IPS-20b (cell line): Measurements from ENCODE around the gene FAM219A.
"Not testable (repeated sequence)": the region's sequence is repeated elsewhere in the genome, so short reads cannot be mapped to it uniquely, and the experiment has no call there.

ENCODE experiments used
- H3K27ac ChIP-seq: one replicate; pipeline ENCODE4 v1.5.1; 2013; ENCODE audit warnings: low read length
- H3K27me3 ChIP-seq: 2 replicates; pipeline ENCODE4 v1.6.1; 2013; ENCODE audit warnings: mild to moderate bottlenecking, low read length, inconsistent platforms; ENCODE audit not compliant: insufficient read depth
- H3K36me3 ChIP-seq: 2 replicates; pipeline ENCODE4 v1.6.1; 2013; ENCODE audit warnings: low read depth, mild to moderate bottlenecking, inconsistent platforms, low read length, moderate library complexity; ENCODE audit not compliant: insufficient read depth
- H3K4me1 ChIP-seq: 2 replicates; pipeline ENCODE4 v1.6.1; 2013; ENCODE audit warnings: mild to moderate bottlenecking, control low read depth, inconsistent platforms, low read length, moderate library complexity; ENCODE audit not compliant: insufficient read depth
- H3K4me3 ChIP-seq: 2 replicates; pipeline ENCODE4 v1.5.1; 2013; ENCODE audit warnings: mild to moderate bottlenecking, low read length, inconsistent platforms
- H3K9ac ChIP-seq: 2 replicates; pipeline ENCODE4 v1.6.1; 2013; ENCODE audit warnings: low read depth, mild to moderate bottlenecking, inconsistent platforms, low read length, moderate library complexity
- H3K9me3 ChIP-seq: 2 replicates; pipeline ENCODE4 v1.6.1; 2013; ENCODE audit warnings: mild to moderate bottlenecking, low read depth, low read length, inconsistent platforms; ENCODE audit not compliant: insufficient read depth

FAM219A gene

DNA sequence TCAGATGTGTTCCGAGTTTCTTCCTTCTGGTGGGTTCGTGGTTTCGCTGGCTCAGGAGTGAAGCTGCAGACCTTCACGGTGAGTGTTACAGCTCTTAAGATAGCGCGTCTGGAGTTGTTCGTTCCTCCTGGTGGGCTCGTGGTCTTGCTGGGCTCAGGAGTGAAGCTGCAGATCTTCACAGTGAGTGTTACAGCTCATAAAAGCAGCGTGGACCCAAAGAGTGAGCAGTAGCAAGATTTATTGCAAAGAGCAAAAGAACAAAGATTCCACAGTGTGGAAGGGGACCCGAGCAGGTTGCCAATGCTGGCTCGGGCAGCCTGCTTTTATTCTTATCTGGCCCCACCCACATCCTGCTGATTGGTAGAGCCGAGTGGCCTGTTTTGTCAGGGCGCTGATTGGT lies 23.2 kb upstream of the FAM219A start:
- H3K27me3 ChIP-seq, H3K9ac ChIP-seq, H3K9me3 ChIP-seq, H3K36me3 ChIP-seq, H3K4me3 ChIP-seq, H3K27ac ChIP-seq, H3K4me1 ChIP-seq: not testable (repeated sequence)

DNA sequence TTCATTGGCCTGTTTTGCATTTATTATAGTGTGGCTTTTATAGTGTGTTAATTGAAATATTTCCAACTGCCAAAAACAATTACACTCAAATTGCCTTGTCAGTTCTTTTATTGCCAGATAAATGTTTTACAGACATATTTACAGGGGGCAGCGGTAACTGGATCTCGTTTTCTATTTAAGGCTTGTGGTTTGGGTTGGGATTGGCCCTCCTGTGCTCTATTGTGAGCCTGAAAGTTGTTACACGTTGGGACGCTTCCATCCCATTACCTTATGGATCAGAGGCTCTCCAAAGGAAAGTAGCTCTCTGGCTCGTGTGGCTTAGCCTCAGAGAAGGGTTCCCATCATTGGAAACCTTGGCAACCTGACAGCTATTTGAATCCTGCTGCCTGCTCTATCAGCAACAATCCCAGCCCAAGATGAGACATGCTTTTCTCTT lies 21.1 kb upstream of the FAM219A start:
- no peak overlapping the region for H3K27ac ChIP-seq
- no peaks in the 10 kb centered on the region for H3K27me3 ChIP-seq
- no peaks in the 10 kb centered on the region for H3K9me3 ChIP-seq
- H3K4me3 ChIP-seq, result no peak overlapping the region
- no peaks in the 10 kb centered on the region for H3K4me1 ChIP-seq
- H3K36me3 ChIP-seq, result no peaks in the 10 kb centered on the region
- no peak overlapping the region for H3K9ac ChIP-seq

DNA sequence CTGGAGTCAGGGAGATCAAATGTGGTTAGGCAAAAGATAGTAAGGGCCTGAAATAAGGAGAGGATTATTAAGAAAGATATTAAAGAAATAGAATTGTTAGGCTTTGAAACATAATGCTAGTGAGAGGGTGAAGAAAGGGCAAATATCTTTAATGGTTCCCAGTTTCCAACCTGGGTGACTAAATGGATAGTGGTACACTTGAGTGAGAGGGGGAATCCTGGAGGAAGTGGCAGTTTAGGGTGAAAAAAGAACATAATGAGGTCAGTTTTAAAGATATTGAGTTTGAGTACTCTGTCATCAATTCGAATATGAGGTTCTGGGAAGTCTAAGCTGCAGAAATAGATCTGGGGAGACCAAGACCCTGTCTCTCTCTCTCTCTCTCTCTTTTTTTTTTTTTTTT lies 19.2 kb upstream of the FAM219A start:
- H3K9ac ChIP-seq, result no peak overlapping the region
- no peaks in the 10 kb centered on the region for H3K36me3 ChIP-seq
- no peak overlapping the region for H3K27ac ChIP-seq
- no peaks in the 10 kb centered on the region for H3K4me1 ChIP-seq
- no peak overlapping the region for H3K4me3 ChIP-seq
- H3K27me3 ChIP-seq, result no peaks in the 10 kb centered on the region
- no peaks in the 10 kb centered on the region for H3K9me3 ChIP-seq

- no peaks in the 10 kb centered on the region for H3K4me1 ChIP-seq
- H3K27me3 ChIP-seq, result no peaks in the 10 kb centered on the region
- no peak overlapping the region for H3K9ac ChIP-seq
- no peak overlapping the region for H3K27ac ChIP-seq
- no peak overlapping the region for H3K4me3 ChIP-seq
- no peaks in the 10 kb centered on the region for H3K9me3 ChIP-seq
- no peaks in the 10 kb centered on the region for H3K36me3 ChIP-seq
These were observed 16.7 kb upstream of the FAM219A start for GRCh38 chr9:34475097-34475496.

DNA sequence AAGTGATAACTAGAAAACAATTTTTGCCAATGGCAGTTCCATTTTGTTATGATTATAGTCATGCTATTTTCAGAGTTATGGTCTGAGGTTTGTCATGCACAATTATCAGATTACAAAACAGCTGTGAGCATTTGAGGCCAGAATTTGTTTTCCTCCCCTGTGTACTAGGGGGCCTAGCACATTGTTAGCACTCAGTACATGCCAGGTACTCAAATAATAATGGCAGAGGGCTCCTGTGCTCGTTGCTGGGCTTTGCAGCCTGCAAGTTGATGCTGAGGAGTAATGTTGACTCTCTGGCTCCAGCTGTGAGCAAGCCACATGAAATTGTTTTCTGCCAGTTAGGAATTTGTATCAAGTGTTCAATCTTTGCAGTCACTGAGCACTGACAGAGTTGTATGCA lies 7.1 kb upstream of the FAM219A start:
- H3K27ac ChIP-seq, result no peak overlapping the region

DNA sequence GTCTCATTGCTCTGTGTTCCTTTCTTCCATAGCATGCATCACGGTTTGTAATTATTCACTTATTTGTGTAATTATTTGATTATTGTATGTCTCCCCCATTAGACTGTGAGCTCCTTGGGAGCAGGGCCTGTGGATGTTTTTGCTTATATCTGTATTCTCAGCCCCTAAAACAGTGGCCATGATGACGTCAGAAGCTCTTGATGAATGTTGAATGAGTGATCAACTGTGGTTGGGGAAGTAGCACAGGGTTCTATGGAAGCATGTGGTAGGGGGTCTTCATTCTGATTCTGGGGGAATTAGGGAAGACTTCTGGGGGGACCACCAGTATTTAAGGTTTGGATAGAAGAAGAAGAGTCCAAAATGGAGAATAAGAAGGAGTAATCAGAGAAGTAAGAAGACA lies 6.2 kb upstream of the FAM219A start:
- H3K4me1 ChIP-seq, result no peaks in the 10 kb centered on the region
- H3K27me3 ChIP-seq, result peaks cover 10% of the 10 kb centered on the region
- no peak overlapping the region for H3K9ac ChIP-seq
- H3K9me3 ChIP-seq, result no peaks in the 10 kb centered on the region
- no peak overlapping the region for H3K4me3 ChIP-seq
- no peak overlapping the region for H3K27ac ChIP-seq
- no peaks in the 10 kb centered on the region for H3K36me3 ChIP-seq

More for the DNA sequence above, 7.1 kb upstream of the FAM219A start:
- H3K9ac ChIP-seq, result no peak overlapping the region
- H3K4me3 ChIP-seq, result no peak overlapping the region
- peaks cover 4% of the 10 kb centered on the region; the same call in 1 of the 2 replicates for H3K27me3 ChIP-seq
- H3K9me3 ChIP-seq, result no peaks in the 10 kb centered on the region
- no peaks in the 10 kb centered on the region for H3K4me1 ChIP-seq
- H3K36me3 ChIP-seq, result no peaks in the 10 kb centered on the region

GRCh38 chr9:34463901-34464232 lies 5.5 kb upstream of the FAM219A start:
- Histone ChIP-seq H3K4me3 (no peak overlapping the region), H3K9ac (no peak overlapping the region), H3K36me3 (no peaks in the 10 kb centered on the region), H3K4me1 (no peaks in the 10 kb centered on the region), H3K27ac (no peak overlapping the region), H3K27me3 (peaks cover 17% of the 10 kb centered on the region), H3K9me3 (no peaks in the 10 kb centered on the region)

DNA sequence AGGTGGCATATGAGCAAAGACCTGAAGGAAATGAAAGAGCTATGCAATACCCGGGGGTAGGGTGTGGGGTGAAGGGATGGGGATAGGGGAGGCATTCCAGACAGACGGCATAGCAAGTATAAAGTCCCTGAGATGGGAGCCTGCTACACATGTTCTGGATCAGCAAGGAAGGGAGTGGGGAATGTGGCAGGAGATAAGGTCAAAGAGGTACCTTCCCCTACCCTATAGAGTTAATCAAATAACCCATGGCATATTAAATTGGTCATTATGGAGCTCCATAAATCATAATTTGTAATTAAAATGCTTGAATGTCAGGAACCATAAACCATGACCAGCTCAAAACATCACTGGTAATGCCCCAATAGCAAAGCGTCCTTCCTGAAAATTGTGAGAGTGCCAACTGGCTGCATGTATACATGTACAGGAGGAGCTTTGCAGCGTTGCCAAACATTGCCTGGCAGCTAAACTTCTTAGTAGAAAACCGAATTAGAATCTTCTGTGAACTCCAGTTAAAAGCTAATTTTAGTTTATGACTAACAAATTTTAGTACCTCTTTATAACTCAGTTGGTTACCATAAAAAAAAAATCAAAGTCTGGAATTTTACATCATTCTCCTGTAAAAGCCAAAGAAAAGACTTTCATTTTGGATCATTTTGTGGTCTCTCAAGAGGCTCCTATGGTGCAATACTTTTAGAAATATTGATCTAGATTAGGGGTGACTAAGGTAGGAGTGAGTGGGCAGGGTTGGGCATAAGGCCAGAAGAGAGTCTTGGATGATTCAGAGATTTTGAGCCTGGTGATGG lies 4.9 kb upstream of the FAM219A start:
- Histone ChIP-seq H3K27ac (no peak overlapping the region), H3K9me3 (no peaks in the 10 kb centered on the region), H3K27me3 (peaks cover 18% of the 10 kb centered on the region), H3K4me1 (no peaks in the 10 kb centered on the region), H3K9ac (no peak overlapping the region), H3K4me3 (no peak overlapping the region), H3K36me3 (no peaks in the 10 kb centered on the region)

DNA sequence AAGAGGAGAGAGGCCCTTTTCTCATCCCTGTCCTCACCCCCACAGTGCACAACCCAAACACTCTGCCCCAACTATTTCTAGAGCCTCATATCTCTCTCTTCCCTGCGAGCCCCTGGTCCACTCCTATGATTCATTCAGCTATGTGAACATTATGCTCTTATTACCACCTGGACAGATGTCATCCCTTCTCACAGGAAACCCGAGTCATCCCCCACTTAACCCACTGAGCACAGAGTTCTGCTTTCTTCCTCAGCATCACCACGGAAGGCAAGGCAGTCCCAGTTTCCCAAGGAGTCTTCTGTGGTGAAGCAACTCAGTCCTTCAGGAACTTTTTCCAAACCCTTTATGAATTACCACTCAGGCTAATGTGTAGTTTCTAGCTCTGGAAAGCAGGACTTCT lies 1.6 kb upstream of the FAM219A start:
- H3K27me3 ChIP-seq, result peaks cover 41% of the 10 kb centered on the region
- peaks cover 6% of the 10 kb centered on the region; the same call in 1 of the 2 replicates for H3K4me1 ChIP-seq
- H3K4me3 ChIP-seq, result no peak overlapping the region
- no peaks in the 10 kb centered on the region for H3K36me3 ChIP-seq
- no peaks in the 10 kb centered on the region for H3K9me3 ChIP-seq
- no peak overlapping the region for H3K27ac ChIP-seq
- no peak overlapping the region for H3K9ac ChIP-seq

- Histone ChIP-seq H3K9me3 (no peaks in the 10 kb centered on the region), H3K27me3 (peaks cover 41% of the 10 kb centered on the region), H3K9ac (no peak overlapping the region), H3K36me3 (no peaks in the 10 kb centered on the region), H3K27ac (no peak overlapping the region), H3K4me3 (peak overlapping the region; percentile 81), H3K4me1 (peaks cover 6% of the 10 kb centered on the region; the same call in 1 of the 2 replicates)
These were observed 986 bp upstream of the FAM219A start for GRCh38 chr9:34459356-34459755.

DNA sequence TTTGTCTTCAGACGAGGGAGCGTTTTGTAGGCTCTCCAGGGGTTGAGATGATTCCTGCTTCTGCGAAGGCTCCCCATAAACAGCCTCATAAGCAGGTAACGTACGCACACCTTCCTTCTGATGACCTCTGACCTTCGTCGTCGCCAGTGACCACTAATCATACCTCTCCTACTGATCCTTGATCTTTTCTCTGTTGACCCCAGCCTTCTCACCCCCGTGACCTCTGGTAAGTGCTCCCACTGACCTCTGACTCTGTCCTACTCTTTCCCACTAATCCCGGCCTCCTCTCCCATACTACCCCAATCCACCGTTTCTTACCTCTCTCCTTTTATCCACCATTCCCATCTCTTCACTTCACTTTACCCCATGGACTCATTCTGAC lies 580 bp upstream of the FAM219A start:
- H3K27me3 ChIP-seq, result peaks cover 41% of the 10 kb centered on the region
- peaks cover 6% of the 10 kb centered on the region; the same call in 1 of the 2 replicates for H3K4me1 ChIP-seq
- H3K4me3 ChIP-seq, result peak overlapping the region; percentile 81
- no peak overlapping the region; the same call in 1 of the 2 replicates for H3K9ac ChIP-seq
- no peaks in the 10 kb centered on the region for H3K36me3 ChIP-seq
- no peak overlapping the region for H3K27ac ChIP-seq
- H3K9me3 ChIP-seq, result no peaks in the 10 kb centered on the region

- Histone ChIP-seq H3K27me3 (peaks cover 41% of the 10 kb centered on the region), H3K27ac (no peak overlapping the region), H3K4me1 (peaks cover 6% of the 10 kb centered on the region; the same call in 1 of the 2 replicates), H3K4me3 (peak overlapping the region; percentile 81), H3K36me3 (no peaks in the 10 kb centered on the region), H3K9ac (peak overlapping the region; percentile 71; the same call in 1 of the 2 replicates), H3K9me3 (no peaks in the 10 kb centered on the region)
These were observed 931 bp downstream of the FAM219A start for GRCh38 chr9:34457266-34458012.
